ENCODE results near the gene LOC101059915.

Gene LOC101059915

DNA sequence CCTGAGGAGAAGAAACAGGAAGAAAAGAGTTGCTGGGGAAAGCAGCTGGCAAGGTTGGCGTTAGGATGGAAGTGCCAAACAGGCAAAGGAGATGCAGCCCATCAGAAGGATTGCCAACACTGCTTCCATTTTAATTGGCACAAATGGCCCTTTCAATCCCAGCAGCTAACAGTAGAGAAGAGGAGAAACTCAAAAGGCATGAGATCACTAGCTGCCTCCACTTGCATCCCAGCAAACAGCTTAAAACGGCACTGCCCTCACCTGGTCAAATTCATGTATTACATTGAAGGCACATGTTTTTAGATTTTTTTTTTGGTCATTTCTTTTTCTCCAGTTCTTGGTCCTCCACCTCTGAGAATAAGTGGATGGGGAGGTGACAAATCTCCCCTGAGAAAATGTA, 14.9 kb upstream of the LOC101059915 start:
- DNase-seq (ENCODE audit: low spot score) = no peak
- Histone ChIP-seq H3K4me3 (ENCODE audit: severe bottlenecking) (no peak overlapping the region), H3K9me3 (ENCODE audit: severe bottlenecking) (no peaks in the 10 kb centered on the region), H3K27me3 (ENCODE audit: insufficient read depth, poor library complexity, severe bottlenecking) (no peaks in the 10 kb centered on the region), H3K36me3 (ENCODE audit: low read depth) (no peaks in the 10 kb centered on the region), H3K27ac (ENCODE audit: poor library complexity, severe bottlenecking) (no peak overlapping the region), H3K4me1 (ENCODE audit: insufficient read depth, poor library complexity, severe bottlenecking) (no peaks in the 10 kb centered on the region)
- ATAC-seq (ENCODE audit: low read depth) = no peak
- TF ChIP-seq, protein P1, sequence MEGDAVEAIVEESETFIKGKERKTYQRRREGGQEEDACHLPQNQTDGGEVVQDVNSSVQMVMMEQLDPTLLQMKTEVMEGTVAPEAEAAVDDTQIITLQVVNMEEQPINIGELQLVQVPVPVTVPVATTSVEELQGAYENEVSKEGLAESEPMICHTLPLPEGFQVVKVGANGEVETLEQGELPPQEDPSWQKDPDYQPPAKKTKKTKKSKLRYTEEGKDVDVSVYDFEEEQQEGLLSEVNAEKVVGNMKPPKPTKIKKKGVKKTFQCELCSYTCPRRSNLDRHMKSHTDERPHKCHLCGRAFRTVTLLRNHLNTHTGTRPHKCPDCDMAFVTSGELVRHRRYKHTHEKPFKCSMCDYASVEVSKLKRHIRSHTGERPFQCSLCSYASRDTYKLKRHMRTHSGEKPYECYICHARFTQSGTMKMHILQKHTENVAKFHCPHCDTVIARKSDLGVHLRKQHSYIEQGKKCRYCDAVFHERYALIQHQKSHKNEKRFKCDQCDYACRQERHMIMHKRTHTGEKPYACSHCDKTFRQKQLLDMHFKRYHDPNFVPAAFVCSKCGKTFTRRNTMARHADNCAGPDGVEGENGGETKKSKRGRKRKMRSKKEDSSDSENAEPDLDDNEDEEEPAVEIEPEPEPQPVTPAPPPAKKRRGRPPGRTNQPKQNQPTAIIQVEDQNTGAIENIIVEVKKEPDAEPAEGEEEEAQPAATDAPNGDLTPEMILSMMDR (IDR thresholded peaks at IDR 0.05; ENCODE audit: poor library complexity, severe bottlenecking) = peak; percentile 61

DNA sequence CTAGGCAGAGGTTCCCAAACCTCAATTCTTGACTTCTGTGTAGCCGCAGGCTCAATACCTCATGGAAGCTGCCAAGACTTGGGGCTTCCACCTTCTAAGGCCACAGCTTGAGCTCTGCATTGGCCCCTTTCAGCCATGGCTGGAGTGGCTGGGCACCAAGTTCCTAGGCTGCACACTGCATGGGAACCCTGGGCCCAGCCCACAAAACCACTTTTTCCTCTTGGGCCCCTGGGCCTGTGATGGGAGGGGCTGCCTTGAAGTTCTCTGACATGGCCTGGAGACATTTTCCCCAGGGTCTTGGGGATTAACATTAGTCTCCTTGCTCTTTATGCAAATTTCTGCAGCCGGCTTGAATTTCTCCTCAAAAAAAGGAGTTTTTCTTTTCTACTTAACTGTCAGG, 14.0 kb upstream of the LOC101059915 start:
- ATAC-seq (ENCODE audit: low read depth) = no peak
- Histone ChIP-seq H3K27ac (ENCODE audit: poor library complexity, severe bottlenecking) (no peak overlapping the region), H3K36me3 (ENCODE audit: low read depth) (no peaks in the 10 kb centered on the region), H3K4me3 (ENCODE audit: severe bottlenecking) (no peak overlapping the region), H3K4me1 (ENCODE audit: insufficient read depth, poor library complexity, severe bottlenecking) (no peaks in the 10 kb centered on the region), H3K9me3 (ENCODE audit: severe bottlenecking) (no peaks in the 10 kb centered on the region), H3K27me3 (ENCODE audit: insufficient read depth, poor library complexity, severe bottlenecking) (no peaks in the 10 kb centered on the region)
- no peak for DNase-seq (ENCODE audit: low spot score)
- TF ChIP-seq, protein P1 (IDR thresholded peaks at IDR 0.05; ENCODE audit: poor library complexity, severe bottlenecking) = no peak

DNA sequence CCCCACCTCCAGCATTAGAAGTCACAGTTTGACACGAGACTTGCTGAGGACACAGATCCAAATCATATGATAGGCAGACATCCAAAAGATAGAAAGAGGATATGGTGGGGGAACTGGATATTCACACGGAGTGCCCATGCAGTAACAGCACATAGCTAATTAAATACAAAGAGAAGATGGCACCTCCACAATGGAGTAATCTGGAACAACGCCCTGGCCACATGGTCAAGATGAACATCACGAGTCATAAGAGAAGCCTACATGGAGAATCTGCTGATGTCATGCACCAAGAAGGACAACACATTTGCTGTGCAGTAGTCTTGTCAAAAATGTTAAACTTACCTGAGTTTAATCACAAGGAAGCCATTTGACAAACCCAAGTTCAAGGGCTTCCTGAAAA, 10.1 kb upstream of the LOC101059915 start:
- Histone ChIP-seq H3K9me3 (ENCODE audit: severe bottlenecking) (no peaks in the 10 kb centered on the region), H3K36me3 (ENCODE audit: low read depth) (no peaks in the 10 kb centered on the region), H3K4me1 (ENCODE audit: insufficient read depth, poor library complexity, severe bottlenecking) (no peaks in the 10 kb centered on the region), H3K27me3 (ENCODE audit: insufficient read depth, poor library complexity, severe bottlenecking) (no peaks in the 10 kb centered on the region), H3K27ac (ENCODE audit: poor library complexity, severe bottlenecking) (no peak overlapping the region), H3K4me3 (ENCODE audit: severe bottlenecking) (no peak overlapping the region)
- no peak for ATAC-seq (ENCODE audit: low read depth)
- DNase-seq (ENCODE audit: low spot score) = no peak
- TF ChIP-seq, protein P1 (IDR thresholded peaks at IDR 0.05; ENCODE audit: poor library complexity, severe bottlenecking) = no peak

DNA sequence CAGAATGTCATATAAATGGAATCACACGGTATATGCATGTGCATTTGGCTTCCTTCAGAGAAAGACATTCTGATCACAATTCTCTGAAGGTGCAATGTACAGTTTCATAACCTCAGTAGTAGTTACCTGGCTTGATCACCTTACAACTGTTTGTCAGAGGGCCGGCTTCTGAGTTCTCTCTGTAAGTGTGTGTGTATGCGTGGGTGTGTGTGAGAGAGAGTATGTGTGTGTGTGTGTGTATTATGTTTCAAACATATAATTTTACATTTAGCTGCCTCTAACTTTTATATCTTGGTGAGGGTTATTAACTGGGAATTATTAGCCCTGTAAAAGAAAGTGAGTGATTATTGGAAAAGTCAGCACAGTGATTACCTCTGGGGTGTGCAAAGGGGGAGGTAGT, 8.0 kb upstream of the LOC101059915 start:
- Histone ChIP-seq H3K36me3 (ENCODE audit: low read depth) (no peaks in the 10 kb centered on the region), H3K4me1 (ENCODE audit: insufficient read depth, poor library complexity, severe bottlenecking) (no peaks in the 10 kb centered on the region), H3K9me3 (ENCODE audit: severe bottlenecking) (no peaks in the 10 kb centered on the region), H3K27me3 (ENCODE audit: insufficient read depth, poor library complexity, severe bottlenecking) (no peaks in the 10 kb centered on the region), H3K4me3 (ENCODE audit: severe bottlenecking) (no peak overlapping the region), H3K27ac (ENCODE audit: poor library complexity, severe bottlenecking) (no peak overlapping the region)
- no peak for DNase-seq (ENCODE audit: low spot score)
- ATAC-seq (ENCODE audit: low read depth) = no peak
- TF ChIP-seq, protein P1 (IDR thresholded peaks at IDR 0.05; ENCODE audit: poor library complexity, severe bottlenecking) = no peak

DNA sequence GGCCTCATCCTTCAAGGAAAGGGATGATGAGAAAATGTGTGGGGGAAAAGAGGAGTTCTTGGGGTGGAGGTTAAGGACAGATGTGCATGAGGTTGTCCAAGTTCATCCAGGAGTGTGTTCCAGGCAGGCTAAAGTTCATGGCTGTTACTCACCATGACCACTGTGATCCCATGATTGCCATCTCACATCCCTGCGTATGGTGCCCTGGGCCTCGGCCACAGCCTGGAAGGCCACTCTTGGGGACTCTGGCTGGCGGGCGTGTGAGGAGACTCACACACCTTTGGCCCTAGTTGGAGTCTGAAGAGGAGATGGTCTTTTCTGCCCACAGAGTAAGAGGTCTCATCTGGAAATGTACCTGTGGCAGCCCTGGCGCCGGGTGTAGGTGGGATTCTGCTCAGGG, 7.4 kb upstream of the LOC101059915 start:
- DNase-seq (ENCODE audit: low spot score) (no peak), ATAC-seq (ENCODE audit: low read depth) (no peak)
- Histone ChIP-seq H3K27ac (ENCODE audit: poor library complexity, severe bottlenecking) (no peak overlapping the region), H3K27me3 (ENCODE audit: insufficient read depth, poor library complexity, severe bottlenecking) (no peaks in the 10 kb centered on the region), H3K4me1 (ENCODE audit: insufficient read depth, poor library complexity, severe bottlenecking) (no peaks in the 10 kb centered on the region), H3K9me3 (ENCODE audit: severe bottlenecking) (no peaks in the 10 kb centered on the region), H3K4me3 (ENCODE audit: severe bottlenecking) (no peak overlapping the region), H3K36me3 (ENCODE audit: low read depth) (no peaks in the 10 kb centered on the region)
- TF ChIP-seq, protein P1 (IDR thresholded peaks at IDR 0.05; ENCODE audit: poor library complexity, severe bottlenecking) = no peak

Measured in RWPE2 (cell line).